Stomach (tissue), 9 donors: Measurements from ENCODE around the gene GABRQ. TPM values are rescaled to one million over a fixed set of nuclear protein-coding genes. Genes with fewer than 3 reads are reported as not detected.

Experiments used
- DNase-seq, 2 donors: peaks; one replicate each; pipeline versions ENCODE4 v3.0.0 to v3.0.0-alpha.2; 2013 to 2019
- H3K27ac ChIP-seq, 5 donors: fragments of 200-600 bp in 4 of 5; sonication (generic) in 4 of 5; one replicate each; pipeline ENCODE4 v1.5.1; 2013 to 2019; ENCODE audit warnings: mild to moderate bottlenecking in 1 of 5, moderate library complexity in 1 of 5
- H3K27me3 ChIP-seq, 3 donors: fragments of 200-600 bp; sonication (generic); one replicate each; pipeline ENCODE4 v1.5.1; 2017 to 2019; ENCODE audit warnings: mixed run types in 1 of 3
- H3K36me3 ChIP-seq, 4 donors: fragments of 200-600 bp; sonication (generic); 1 replicate in 3 of 4; 2 replicates in 1 of 4; pipeline ENCODE4 v1.5.1; 2016 to 2019
- H3K4me1 ChIP-seq, 4 donors: fragments of 200-600 bp; sonication (generic); one replicate each; pipeline ENCODE4 v1.5.1; 2016 to 2019
- H3K4me3 ChIP-seq, 4 donors: fragments of 200-600 bp; sonication (generic) in 3 of 4; one replicate each; pipeline ENCODE4 v1.5.1; 2016 to 2019; ENCODE audit warnings: mild to moderate bottlenecking in 1 of 4
- H3K9me3 ChIP-seq, 4 donors: fragments of 200-600 bp; sonication (generic); one replicate each; pipeline ENCODE4 v1.5.1; 2016 to 2019
- EP300 ChIP-seq: sonication (generic); formaldehyde crosslinking; IDR thresholded peaks from one replicate; pipeline ENCODE4 v1.6.1; 2017; ENCODE audit warnings: antibody characterized with exemption
- POLR2A ChIP-seq, 4 donors: fragments of 450-650 bp; IDR thresholded peaks; one replicate each; pipeline ENCODE4 v1.6.1; 2016; ENCODE audit warnings: antibody characterized with exemption in 4 of 4, control low read depth in 2 of 4, mild to moderate bottlenecking in 1 of 4, moderate library complexity in 1 of 4
- POLR2AphosphoS5 ChIP-seq, 3 donors: sonication (generic); formaldehyde crosslinking; IDR thresholded peaks; one replicate each; pipeline ENCODE4 v1.6.1; 2016; ENCODE audit warnings: antibody characterized with exemption in 3 of 3
- WGBS, 5 donors: extraction: QIAGEN DNeasy Blood & Tissue Kit in 3 of 5; methylation state at CpG; one replicate each; pipeline versions ENCODE4 v1.1.5 to v1.1.7; 2013 to 2018; 5-methylcytosine and 5-hydroxymethylcytosine counted together
- intact Hi-C: fragments of 100-400 bp; cut with DNase I; formaldehyde crosslinking; loops from one replicate; pipeline ENCODE4 v1.15.1; 2023; ENCODE audit warnings: low total_unique reads
- polyA plus RNA-seq, 3 donors: library from polyadenylated mRNA; stranded (reverse); fragments of 200-250 nt; gene quantifications; one replicate each; pipeline ENCODE4 v1.2.3, GENCODE V29; 2013
- total RNA-seq, 5 donors: library from RNA; depleted of rRNA; stranded (reverse); fragments of >200 nt; gene quantifications; one replicate each; pipeline versions ENCODE4 v1.1.0 to v1.2.3, GENCODE V29; 2014 to 2016
- TF ChIP-seq, protein P1 (sequence below), 7 experiments: fragments of 450-650 bp in 4 of 7; fragments of 200-600 bp in 3 of 7; sonication (generic) in 3 of 7; IDR thresholded peaks; one replicate each; pipeline ENCODE4 v1.5.1; 2016 to 2019; ENCODE audit warnings: antibody characterized with exemption in 7 of 7, control low read depth in 2 of 7, mild to moderate bottlenecking in 1 of 7
- donor health status: healthy with polysubstance abuse.
- donor health status: Bipolar disorder and iron deficiency.
- donor health status: healthy.

GABRQ gene
- total and polyA plus RNA-seq, 8 donors: 0.05 to 0.18 TPM; not detected in 6

DNA sequence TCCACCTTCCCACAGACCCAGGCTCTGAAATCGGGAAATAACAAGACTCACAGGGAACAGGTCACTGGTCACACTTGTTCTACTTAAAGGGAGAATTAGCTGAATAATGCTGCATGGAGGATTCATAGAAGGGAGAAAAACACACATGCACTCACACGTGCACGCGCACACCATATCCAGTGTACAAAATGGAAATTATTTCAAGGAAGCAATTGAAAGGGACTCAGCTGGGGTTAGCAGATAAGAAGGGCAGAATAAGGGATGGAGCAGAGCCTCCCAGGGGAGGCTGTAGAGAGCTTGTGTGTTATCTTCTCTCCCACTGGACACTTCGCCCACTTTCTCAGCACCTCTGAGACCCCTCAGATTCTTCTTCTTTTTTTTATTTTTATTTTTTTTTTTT, 10.3 kb downstream of the GABRQ start:
- WGBS, 5 donors: 83 to 90% (median 85%) methylated on average over 5 of the region's 5 CpGs
- no peak for DNase-seq
- intact Hi-C loops: no loop called here

DNA sequence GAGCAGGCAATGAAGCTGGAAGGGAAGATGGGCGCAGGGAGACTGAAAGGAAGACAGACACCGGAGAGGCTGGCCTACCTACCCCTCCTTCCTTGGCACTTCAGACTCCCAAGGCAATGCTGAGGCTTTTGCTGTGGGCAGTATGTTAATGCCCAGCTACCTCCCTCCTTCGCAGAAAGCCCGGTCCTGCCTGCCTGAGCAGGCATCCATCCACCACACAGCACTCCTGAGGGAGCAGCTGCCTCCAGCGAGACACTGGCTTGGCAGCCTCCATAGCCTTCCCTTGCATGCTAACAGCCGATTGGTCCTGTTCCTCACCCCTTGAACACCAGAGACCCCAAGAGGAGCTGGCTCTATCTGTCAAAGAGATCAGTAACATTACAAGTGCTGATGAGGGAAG, 14.4 kb downstream of the GABRQ start:
- Histone ChIP-seq H3K4me3 (no peak overlapping the region), H3K4me1 (no peaks in the 10 kb centered on the region), H3K9me3 (no peaks in the 10 kb centered on the region), H3K27ac (no peak overlapping the region), H3K27me3 (peaks cover 0 to 9% (median 0%) of the 10 kb centered on the region in 3 donors), H3K36me3 (no peaks in the 10 kb centered on the region)
- intact Hi-C loops: no loop called here
- WGBS, 5 donors: 86 to 97% (median 92%) methylated on average over 2 to 6 of the region's 6 CpGs
- TF ChIP-seq EP300: no peak
- no peak for TF ChIP-seq POLR2AphosphoS5 (IDR thresholded peaks at IDR 0.05)
- no peak for TF ChIP-seq POLR2A (IDR thresholded peaks at IDR 0.05)
- TF ChIP-seq, protein P1, sequence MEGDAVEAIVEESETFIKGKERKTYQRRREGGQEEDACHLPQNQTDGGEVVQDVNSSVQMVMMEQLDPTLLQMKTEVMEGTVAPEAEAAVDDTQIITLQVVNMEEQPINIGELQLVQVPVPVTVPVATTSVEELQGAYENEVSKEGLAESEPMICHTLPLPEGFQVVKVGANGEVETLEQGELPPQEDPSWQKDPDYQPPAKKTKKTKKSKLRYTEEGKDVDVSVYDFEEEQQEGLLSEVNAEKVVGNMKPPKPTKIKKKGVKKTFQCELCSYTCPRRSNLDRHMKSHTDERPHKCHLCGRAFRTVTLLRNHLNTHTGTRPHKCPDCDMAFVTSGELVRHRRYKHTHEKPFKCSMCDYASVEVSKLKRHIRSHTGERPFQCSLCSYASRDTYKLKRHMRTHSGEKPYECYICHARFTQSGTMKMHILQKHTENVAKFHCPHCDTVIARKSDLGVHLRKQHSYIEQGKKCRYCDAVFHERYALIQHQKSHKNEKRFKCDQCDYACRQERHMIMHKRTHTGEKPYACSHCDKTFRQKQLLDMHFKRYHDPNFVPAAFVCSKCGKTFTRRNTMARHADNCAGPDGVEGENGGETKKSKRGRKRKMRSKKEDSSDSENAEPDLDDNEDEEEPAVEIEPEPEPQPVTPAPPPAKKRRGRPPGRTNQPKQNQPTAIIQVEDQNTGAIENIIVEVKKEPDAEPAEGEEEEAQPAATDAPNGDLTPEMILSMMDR (IDR thresholded peaks at IDR 0.05): no peak
- DNase-seq: no peak

More for the DNA sequence above, 10.3 kb downstream of the GABRQ start:
- Histone ChIP-seq H3K27me3 (peaks cover 0 to 9% (median 0%) of the 10 kb centered on the region in 3 donors), H3K27ac (no peak overlapping the region), H3K4me3 (no peak overlapping the region), H3K36me3 (no peaks in the 10 kb centered on the region), H3K9me3 (no peaks in the 10 kb centered on the region), H3K4me1 (no peaks in the 10 kb centered on the region)
- no peak for TF ChIP-seq POLR2AphosphoS5 (IDR thresholded peaks at IDR 0.05)

DNA sequence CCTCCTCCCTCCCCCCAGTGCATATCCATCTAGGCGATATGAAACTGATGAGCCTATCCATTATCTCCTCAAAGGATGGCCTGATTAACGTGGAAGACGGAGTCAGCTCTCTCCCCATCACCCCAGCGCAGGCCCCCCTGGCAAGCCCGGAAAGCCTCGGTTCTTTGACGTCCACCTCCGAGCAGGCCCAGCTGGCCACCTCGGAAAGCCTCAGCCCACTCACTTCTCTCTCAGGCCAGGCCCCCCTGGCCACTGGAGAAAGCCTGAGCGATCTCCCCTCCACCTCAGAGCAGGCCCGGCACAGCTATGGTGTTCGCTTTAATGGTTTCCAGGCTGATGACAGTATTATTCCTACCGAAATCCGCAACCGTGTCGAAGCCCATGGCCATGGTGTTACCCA, 14.8 kb downstream of the GABRQ start:
- DNase-seq: no peak
- Histone ChIP-seq H3K36me3 (no peaks in the 10 kb centered on the region), H3K27me3 (peaks cover 0 to 9% (median 0%) of the 10 kb centered on the region in 3 donors), H3K4me1 (no peaks in the 10 kb centered on the region), H3K9me3 (no peaks in the 10 kb centered on the region), H3K4me3 (no peak overlapping the region), H3K27ac (no peak overlapping the region)
- WGBS, 5 donors: 83 to 94% (median 86%) methylated on average over 14 to 16 of the region's 16 CpGs
- TF ChIP-seq POLR2A (IDR thresholded peaks at IDR 0.05) (no peak), POLR2AphosphoS5 (IDR thresholded peaks at IDR 0.05) (no peak), EP300 (no peak)
- TF ChIP-seq, protein P1 (IDR thresholded peaks at IDR 0.05): no peak
- intact Hi-C loops: no loop called here

DNA sequence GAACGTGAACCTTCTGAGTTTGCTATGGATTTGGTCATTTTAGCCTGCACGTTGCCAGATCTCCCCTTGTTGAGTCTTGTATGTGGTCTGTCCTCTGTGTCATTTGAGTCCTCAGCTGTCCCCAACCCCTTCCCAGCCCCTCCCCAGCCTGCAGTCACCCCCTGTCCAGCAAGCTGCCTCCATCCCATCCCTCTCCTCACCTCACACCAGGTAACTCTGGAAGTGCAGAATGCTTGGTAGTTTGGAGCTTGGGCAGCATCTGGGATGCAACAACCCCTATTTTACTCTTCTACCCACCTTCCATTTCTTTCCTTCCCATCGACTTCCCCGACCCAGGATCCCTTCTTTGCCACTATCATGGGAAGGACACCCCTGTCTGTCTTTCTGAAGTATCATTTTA, 18.4 kb downstream of the GABRQ start:
- intact Hi-C loops: no loop called here
- Histone ChIP-seq H3K9me3 (no peaks in the 10 kb centered on the region), H3K4me1 (no peaks in the 10 kb centered on the region), H3K27me3 (peaks cover 0 to 5% (median 0%) of the 10 kb centered on the region in 3 donors), H3K27ac (no peak overlapping the region), H3K4me3 (no peak overlapping the region), H3K36me3 (no peaks in the 10 kb centered on the region)
- no peak for TF ChIP-seq POLR2A (IDR thresholded peaks at IDR 0.05)
- TF ChIP-seq, protein P1 (IDR thresholded peaks at IDR 0.05): no peak
- no peak for TF ChIP-seq EP300
- WGBS, 5 donors: 59 to 79% (median 69%) methylated on average over 4 of the region's 4 CpGs
- no peak for DNase-seq

DNA sequence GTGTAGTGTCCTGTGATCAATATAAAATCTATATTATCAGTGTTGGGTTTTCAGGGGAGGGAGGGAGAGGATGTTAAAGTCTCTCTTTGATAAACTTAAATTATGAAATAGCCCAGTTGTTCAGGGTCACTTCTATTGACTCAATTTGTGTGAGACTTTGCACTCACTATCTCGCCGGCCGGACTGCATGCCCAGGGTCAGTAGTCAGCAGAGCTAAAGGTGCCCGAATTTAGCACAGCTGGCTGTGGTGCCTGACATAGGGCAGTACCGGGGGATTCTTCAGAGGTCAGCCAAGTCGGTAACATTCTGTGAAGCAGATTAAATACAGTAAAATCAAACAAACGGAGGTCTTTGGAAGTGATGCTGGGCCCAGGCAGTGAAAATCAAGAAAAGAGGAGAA, 19.2 kb downstream of the GABRQ start:
- H3K4me3 ChIP-seq: no peak overlapping the region
- 74 to 85% (median 77%) methylated on average over 5 to 7 of the region's 7 CpGs for WGBS, 5 donors
- TF ChIP-seq, protein P1 (IDR thresholded peaks at IDR 0.05): no peak
- TF ChIP-seq EP300: no peak
- TF ChIP-seq POLR2AphosphoS5 (IDR thresholded peaks at IDR 0.05): no peak
- no peak for TF ChIP-seq POLR2A (IDR thresholded peaks at IDR 0.05)

More for the DNA sequence above, 19.2 kb downstream of the GABRQ start:
- Histone ChIP-seq H3K27ac (no peak overlapping the region), H3K4me1 (no peaks in the 10 kb centered on the region), H3K36me3 (no peaks in the 10 kb centered on the region), H3K27me3 (no peaks in the 10 kb centered on the region), H3K9me3 (no peaks in the 10 kb centered on the region)
- intact Hi-C loops: no loop called here
- DNase-seq: no peak
